Measurements from ENCODE around the gene MYLK4. TPM values are rescaled to one million over a fixed set of nuclear protein-coding genes. Genes with fewer than 3 reads are reported as not detected.

The MYLK4 gene
- polyA plus RNA-seq, 1 donor from 2014 or later: 1.3 TPM

DNA sequence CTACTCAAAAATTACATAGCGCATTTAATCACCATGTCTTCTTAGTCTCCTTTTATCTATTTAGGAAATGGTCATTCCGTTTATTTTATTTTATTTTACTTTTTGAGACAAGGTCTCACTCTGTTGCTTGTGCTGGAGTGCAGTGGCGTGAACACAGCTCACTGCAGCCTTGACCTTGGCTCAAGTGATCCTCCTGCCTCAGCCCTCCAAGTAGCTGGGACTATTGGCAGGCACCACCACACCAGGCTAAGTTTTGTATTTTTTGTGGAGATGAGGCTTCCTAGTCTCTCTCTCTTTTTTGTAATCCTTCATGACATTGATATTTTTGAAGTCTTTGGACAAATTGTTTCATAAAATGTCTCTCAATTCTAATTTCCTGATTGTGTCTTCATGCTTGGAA is 4.7 kb upstream of the MYLK4 start:
- H3K9me2 ChIP-seq (ENCODE audit: insufficient read depth, low read length): no peaks in the 10 kb centered on the region
- no peaks in the 10 kb centered on the region for H3K36me3 ChIP-seq (ENCODE audit: insufficient read depth, low read length)
- H3K4me2 ChIP-seq (ENCODE audit: low read length): no peak overlapping the region
- H3F3A ChIP-seq (ENCODE audit: insufficient read depth, low read length, poor library complexity, severe bottlenecking): no peaks in the 10 kb centered on the region
- no peak overlapping the region for H2AFZ ChIP-seq (ENCODE audit: low read depth, low read length)
- no peak overlapping the region for H3K27ac ChIP-seq (ENCODE audit: low read length)
- H3K9me3 ChIP-seq (ENCODE audit: low read length): no peaks in the 10 kb centered on the region
- no peak overlapping the region for H3K9ac ChIP-seq (ENCODE audit: low read length)
- no peaks in the 10 kb centered on the region for H3K27me3 ChIP-seq (ENCODE audit: insufficient read depth, low read depth, low read length)
- H4K20me1 ChIP-seq (ENCODE audit: insufficient read depth): no peaks in the 10 kb centered on the region
- TF ChIP-seq EP300 (conservative IDR thresholded peaks at IDR 0.05; ENCODE audit: poor library complexity, severe bottlenecking): no peak
- no peak for TF ChIP-seq MXI1 (conservative IDR thresholded peaks at IDR 0.05; ENCODE audit: poor library complexity, severe bottlenecking)
- TF ChIP-seq, protein P1, sequence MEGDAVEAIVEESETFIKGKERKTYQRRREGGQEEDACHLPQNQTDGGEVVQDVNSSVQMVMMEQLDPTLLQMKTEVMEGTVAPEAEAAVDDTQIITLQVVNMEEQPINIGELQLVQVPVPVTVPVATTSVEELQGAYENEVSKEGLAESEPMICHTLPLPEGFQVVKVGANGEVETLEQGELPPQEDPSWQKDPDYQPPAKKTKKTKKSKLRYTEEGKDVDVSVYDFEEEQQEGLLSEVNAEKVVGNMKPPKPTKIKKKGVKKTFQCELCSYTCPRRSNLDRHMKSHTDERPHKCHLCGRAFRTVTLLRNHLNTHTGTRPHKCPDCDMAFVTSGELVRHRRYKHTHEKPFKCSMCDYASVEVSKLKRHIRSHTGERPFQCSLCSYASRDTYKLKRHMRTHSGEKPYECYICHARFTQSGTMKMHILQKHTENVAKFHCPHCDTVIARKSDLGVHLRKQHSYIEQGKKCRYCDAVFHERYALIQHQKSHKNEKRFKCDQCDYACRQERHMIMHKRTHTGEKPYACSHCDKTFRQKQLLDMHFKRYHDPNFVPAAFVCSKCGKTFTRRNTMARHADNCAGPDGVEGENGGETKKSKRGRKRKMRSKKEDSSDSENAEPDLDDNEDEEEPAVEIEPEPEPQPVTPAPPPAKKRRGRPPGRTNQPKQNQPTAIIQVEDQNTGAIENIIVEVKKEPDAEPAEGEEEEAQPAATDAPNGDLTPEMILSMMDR (IDR thresholded peaks at IDR 0.05; ENCODE audit: poor library complexity, severe bottlenecking): no peak
- no peak for TF ChIP-seq TAF1 (IDR thresholded peaks at IDR 0.05; ENCODE audit: low read depth)
- TF ChIP-seq RAD21 (conservative IDR thresholded peaks at IDR 0.05): no peak
- TF ChIP-seq POLR2AphosphoS5 (IDR thresholded peaks at IDR 0.05): no peak
- TF ChIP-seq EZH2 (IDR thresholded peaks at IDR 0.05; ENCODE audit: borderline replicate concordance, insufficient read depth, low read length, poor library complexity, severe bottlenecking): no peak
- TF ChIP-seq, protein P2, sequence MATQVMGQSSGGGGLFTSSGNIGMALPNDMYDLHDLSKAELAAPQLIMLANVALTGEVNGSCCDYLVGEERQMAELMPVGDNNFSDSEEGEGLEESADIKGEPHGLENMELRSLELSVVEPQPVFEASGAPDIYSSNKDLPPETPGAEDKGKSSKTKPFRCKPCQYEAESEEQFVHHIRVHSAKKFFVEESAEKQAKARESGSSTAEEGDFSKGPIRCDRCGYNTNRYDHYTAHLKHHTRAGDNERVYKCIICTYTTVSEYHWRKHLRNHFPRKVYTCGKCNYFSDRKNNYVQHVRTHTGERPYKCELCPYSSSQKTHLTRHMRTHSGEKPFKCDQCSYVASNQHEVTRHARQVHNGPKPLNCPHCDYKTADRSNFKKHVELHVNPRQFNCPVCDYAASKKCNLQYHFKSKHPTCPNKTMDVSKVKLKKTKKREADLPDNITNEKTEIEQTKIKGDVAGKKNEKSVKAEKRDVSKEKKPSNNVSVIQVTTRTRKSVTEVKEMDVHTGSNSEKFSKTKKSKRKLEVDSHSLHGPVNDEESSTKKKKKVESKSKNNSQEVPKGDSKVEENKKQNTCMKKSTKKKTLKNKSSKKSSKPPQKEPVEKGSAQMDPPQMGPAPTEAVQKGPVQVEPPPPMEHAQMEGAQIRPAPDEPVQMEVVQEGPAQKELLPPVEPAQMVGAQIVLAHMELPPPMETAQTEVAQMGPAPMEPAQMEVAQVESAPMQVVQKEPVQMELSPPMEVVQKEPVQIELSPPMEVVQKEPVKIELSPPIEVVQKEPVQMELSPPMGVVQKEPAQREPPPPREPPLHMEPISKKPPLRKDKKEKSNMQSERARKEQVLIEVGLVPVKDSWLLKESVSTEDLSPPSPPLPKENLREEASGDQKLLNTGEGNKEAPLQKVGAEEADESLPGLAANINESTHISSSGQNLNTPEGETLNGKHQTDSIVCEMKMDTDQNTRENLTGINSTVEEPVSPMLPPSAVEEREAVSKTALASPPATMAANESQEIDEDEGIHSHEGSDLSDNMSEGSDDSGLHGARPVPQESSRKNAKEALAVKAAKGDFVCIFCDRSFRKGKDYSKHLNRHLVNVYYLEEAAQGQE (IDR thresholded peaks at IDR 0.05; ENCODE audit: borderline replicate concordance): no peak
- no peak for TF ChIP-seq SMC3 (conservative IDR thresholded peaks at IDR 0.05; ENCODE audit: poor library complexity)
- no peaks in the 10 kb centered on the region for H3K79me2 ChIP-seq (replicated peaks; ENCODE audit: insufficient read depth, low read length)
- no peak overlapping the region for H3K4me3 ChIP-seq (ENCODE audit: low read length)

DNA sequence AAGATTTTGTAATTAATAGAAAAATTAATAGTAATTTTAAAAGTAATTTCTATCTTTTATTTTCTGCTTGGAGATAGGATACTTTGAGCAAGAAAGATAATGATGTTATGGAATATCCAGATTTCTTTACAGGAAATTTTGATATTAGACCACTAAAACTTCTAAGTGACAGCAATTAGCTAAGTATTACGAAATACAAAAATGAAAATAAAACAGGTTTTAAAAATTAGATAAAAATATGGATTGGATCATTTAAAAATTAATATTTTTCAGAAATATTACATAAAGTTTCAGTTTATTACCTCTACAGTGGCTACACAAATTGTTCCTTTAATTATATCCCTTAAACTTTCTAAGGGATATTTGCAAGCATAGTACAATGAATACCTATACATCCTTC is 4.2 kb upstream of the MYLK4 start:
- no peaks in the 10 kb centered on the region for H3K36me3 ChIP-seq (ENCODE audit: insufficient read depth, low read length)
- no peaks in the 10 kb centered on the region for H3K9me2 ChIP-seq (ENCODE audit: insufficient read depth, low read length)
- no peak for TF ChIP-seq TAF1 (IDR thresholded peaks at IDR 0.05; ENCODE audit: low read depth)
- TF ChIP-seq, protein P1 (IDR thresholded peaks at IDR 0.05; ENCODE audit: poor library complexity, severe bottlenecking): no peak
- TF ChIP-seq POLR2AphosphoS5 (IDR thresholded peaks at IDR 0.05): no peak
- no peak for TF ChIP-seq RAD21 (conservative IDR thresholded peaks at IDR 0.05)
- TF ChIP-seq, protein P2 (IDR thresholded peaks at IDR 0.05; ENCODE audit: borderline replicate concordance): no peak
- TF ChIP-seq EZH2 (IDR thresholded peaks at IDR 0.05; ENCODE audit: borderline replicate concordance, insufficient read depth, low read length, poor library complexity, severe bottlenecking): no peak
- TF ChIP-seq SMC3 (conservative IDR thresholded peaks at IDR 0.05; ENCODE audit: poor library complexity): no peak
- no peak for TF ChIP-seq MXI1 (conservative IDR thresholded peaks at IDR 0.05; ENCODE audit: poor library complexity, severe bottlenecking)
- no peak for TF ChIP-seq EP300 (conservative IDR thresholded peaks at IDR 0.05; ENCODE audit: poor library complexity, severe bottlenecking)
- no peaks in the 10 kb centered on the region for H3K27me3 ChIP-seq (ENCODE audit: insufficient read depth, low read depth, low read length)
- H3K79me2 ChIP-seq (replicated peaks; ENCODE audit: insufficient read depth, low read length): no peaks in the 10 kb centered on the region
- no peaks in the 10 kb centered on the region for H3F3A ChIP-seq (ENCODE audit: insufficient read depth, low read length, poor library complexity, severe bottlenecking)
- no peaks in the 10 kb centered on the region for H3K9me3 ChIP-seq (ENCODE audit: low read length)
- H3K4me3 ChIP-seq (ENCODE audit: low read length): no peak overlapping the region
- H4K20me1 ChIP-seq (ENCODE audit: insufficient read depth): no peaks in the 10 kb centered on the region
- no peak overlapping the region for H3K27ac ChIP-seq (ENCODE audit: low read length)
- no peak overlapping the region for H2AFZ ChIP-seq (ENCODE audit: low read depth, low read length)
- H3K4me2 ChIP-seq (ENCODE audit: low read length): no peak overlapping the region
- no peak overlapping the region for H3K9ac ChIP-seq (ENCODE audit: low read length)
